Posterior vena cava (tissue), 2 donors: ENCODE data around the gene RNF166. TPM values are rescaled to one million over a fixed set of nuclear protein-coding genes. Genes with fewer than 3 reads are reported as not detected.

Experiments used
- DNase-seq: peaks from one replicate; pipeline ENCODE4 v3.0.0-alpha.2; 2020; ENCODE audit warnings: low spot score
- intact Hi-C, 2 donors: fragments of 100-400 bp; cut with DNase I; formaldehyde crosslinking; loops; one replicate each; pipeline versions ENCODE4 v1.14.1 to v1.14.2; 2022 to 2023
- total RNA-seq, 2 donors: library from RNA; stranded (reverse); fragmentation: NEBNext Ultra II Directional; extraction: Animal tissue kit (Norgen Biotek cat#: 25700); gene quantifications; one replicate each; pipeline ENCODE4 v1.2.1, GENCODE V29; 2021
- donor health status: DM: yes; HTN: yes; CAD: no.
- donor health status: DM: yes; HTN: yes; CAD: no.

Gene RNF166
- total RNA-seq, 2 donors from 2014 or later = 16.8 to 19.0 TPM

DNA sequence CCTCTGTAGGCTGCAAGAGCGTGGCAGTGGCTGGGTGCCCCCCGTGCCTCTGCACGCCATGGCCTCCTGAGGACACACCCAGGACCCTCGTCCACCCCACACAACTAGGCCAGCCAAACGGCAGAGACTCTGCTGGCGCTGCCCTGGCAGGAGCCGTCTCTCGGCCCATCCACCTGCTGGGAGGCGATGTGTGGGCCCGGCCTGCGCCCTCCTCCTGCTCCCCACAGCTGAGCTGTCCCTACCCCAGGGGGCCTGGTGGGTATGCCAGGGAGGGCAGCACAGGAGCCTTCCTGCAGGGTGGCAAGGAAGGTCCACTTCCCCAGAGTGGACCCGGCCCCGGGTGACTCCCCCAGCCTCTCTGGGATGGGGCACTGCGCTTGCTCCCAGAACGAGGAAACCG is 7.0 kb downstream of the RNF166 start:
- no peak for DNase-seq
- intact Hi-C loops = no loop called here

DNA sequence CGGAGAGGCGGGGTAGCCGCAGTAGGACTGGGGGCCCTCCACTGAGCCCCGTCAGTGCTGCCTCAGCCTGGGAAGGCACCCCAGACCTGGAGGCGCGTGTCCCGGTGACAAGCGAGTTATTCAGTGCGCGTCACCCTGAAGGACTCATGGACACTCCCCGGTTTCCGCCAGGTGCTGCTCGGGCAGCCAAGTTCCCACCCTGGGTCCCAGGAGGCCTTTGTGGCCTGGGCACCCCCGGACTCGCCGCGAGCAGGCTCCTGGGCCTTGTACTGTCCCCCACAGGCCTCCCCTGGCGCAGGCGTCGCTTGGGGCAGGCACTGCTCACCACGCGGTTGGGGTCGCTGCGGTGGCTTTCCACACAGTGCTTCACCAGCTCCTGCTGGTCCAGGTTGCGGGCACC is 7.6 kb downstream of the RNF166 start:
- intact Hi-C loops = no loop called here
- DNase-seq = no peak

DNA sequence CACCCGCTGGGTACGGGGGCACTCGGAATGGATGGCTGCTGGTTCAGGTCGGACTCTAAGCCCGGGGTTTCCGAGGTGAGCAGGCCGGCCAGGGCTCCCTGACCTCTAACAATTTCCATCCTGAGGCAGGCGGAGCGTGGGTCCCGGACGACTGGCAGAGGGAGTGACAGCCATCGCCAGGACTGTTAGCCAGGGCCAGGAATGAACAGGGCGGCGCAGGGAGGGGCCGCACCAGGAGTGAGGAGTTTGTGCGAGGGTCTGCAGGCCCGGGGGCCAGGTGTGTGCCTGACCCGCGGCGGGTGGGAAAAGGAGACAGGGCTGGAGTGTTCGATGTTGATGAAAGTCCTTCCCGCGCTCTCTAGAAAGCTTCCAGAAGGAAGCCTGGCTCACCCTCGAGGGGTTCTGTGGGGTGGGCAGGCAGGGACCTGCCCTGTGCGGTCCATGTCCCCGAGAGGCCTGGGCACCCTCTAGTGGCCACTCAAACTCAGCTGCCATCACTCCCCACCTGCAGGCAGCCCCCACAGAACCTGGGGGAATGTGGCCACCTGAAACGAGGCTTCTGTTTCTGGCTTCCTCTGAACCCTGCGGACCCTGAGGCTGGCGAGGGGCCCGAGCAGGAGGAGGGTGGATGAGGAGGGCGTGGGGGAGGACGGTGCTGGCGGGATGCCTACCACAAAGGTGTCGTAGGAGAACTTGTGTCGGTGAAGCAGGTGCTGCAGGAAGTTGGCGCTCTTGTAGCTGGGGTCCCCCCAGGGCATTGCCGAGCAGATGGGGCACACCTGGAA is 8.2 kb downstream of the RNF166 start:
- intact Hi-C loops = no loop called here
- DNase-seq = no peak

DNA sequence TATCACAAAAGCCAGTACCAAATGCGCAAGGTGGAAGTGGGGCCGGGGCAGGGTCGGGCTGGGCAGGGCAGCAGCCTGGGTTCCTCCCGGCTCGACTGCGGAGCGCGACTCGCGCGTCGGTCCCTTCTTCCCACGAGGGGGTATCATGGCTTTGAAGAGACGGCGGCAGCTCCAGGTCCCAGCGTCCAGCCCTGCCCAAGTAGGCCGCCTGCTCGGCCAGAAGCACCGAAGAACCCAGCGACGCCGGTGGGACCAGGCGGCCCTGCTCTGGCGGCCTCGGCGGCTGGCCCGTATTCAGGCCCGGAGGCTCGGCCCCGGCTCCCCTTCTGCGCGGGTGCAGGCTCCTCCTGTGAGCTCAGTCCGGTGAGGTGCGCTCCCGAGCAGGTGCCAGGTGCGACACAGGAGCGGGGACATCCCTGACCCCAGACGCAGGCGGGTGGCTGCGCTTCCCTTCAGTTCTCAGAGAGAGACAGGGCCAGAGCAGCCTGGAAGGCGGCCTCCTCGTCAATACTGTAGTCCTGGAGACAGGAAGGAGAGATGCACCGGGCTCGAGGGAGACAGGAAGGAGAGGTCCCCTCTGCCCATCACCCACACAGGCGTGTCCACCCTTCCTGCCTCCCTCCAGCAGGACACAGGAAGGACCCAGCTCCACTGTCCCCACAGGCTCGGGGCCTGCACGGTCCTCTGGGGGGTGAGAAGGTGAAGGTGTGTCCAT is 8.9 kb downstream of the RNF166 start:
- intact Hi-C loops = no loop called here
- DNase-seq = no peak

DNA sequence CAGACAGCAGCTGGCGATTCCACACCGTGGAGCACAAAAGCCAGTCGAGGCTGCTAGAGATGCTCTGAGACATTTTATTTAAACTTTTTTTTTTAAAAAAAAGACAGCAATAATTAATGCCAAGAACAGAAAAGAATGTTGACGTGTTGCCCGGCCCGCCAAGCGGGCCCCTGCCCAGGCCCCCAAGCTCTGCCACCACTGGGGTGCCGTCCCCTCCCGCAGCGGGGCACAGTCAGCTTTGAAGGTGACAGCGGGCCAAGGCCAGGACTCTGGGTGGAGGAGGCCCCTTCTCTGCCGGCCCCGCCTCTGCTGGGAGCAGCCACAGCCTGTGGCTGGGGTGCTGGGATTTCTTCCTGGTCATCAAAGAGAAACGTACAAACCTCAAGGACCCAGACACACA is 9.8 kb downstream of the RNF166 start:
- intact Hi-C loops = no loop called here
- DNase-seq = no peak

DNA sequence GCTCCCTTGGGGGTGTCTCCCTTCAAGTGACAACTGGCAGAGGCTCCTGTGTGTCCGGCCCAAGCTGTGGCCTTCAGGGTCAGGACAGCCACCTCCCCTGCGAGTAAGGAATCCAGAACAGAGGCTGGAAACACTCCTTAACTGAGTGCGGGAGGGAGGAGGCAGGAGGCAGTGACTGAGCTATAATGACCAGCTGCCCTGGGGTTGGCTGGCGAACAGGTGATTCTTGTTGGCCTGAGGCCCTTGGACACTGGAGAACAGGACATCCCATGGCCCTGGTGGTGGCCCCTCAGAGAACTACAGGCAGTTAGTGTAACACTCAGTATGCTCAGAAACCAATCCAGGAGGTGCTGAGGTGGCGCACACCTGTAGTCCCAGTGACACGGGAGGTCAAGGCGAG is 10.5 kb downstream of the RNF166 start:
- DNase-seq = no peak
- intact Hi-C loops = no loop called here

DNA sequence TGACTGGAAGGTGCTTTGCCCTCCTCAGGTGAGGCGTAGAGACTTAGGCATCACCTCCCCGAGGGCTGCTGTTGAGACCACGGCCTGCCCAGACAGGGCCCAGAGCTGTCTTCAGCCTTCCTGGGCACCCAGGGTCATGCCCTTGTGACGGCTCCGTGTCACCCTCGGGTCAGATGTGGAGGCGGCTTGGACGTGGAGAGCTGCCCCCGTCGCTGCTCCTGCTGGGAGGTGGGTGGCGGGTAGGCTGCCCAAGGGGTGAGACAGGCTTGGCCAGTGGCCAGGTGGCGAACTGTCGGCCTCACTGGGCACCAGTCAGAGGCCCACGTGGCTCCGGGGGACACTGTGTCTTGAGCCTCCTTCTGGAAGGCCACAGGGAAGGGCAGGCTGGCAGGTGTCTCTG is 11.0 kb downstream of the RNF166 start:
- no peak for DNase-seq
- intact Hi-C loops = no loop called here

DNA sequence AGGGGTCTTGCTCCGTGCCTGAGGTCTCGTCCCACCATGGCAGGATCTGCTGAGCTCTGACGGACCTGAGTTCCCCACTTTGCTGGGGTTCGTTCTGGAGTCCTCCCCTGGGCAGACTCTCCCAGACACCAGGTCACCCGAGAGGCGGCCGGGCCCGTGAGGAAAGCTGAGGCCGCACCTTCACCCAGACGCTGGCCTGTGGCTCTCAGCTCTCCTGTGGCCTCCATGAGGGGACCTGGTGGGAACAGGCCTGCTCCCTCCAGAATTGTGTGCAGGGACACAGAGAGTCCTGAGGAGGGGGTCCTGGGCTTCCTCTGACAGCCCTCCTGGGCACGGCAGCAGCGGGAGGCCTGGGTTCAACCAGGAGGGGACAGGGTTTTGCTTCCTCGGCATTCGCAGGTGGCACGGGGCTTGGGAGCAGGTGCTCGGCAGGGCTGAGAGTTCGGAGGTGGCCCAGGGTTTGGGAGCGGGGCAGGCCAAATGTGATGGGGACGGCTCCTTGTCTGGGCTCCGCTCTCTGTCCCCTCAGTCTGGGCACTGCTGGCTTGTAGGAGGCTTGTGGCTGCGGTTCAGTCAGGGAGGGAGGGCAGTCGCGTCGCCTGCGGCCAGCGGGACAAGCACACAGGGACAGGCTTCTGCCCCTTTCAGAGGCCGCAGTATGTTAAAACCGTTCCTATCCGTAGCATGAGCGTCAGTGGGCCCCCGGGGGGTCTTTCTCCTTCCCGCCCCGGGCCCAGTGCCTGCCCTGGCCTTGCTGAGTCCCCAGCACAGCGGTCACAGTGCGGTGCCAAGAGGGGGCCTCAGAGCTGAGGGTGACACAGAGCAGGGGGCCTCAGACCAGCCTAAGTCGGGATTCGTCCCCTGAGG is 11.8 kb downstream of the RNF166 start:
- no peak for DNase-seq
- intact Hi-C loops = no loop called here

DNA sequence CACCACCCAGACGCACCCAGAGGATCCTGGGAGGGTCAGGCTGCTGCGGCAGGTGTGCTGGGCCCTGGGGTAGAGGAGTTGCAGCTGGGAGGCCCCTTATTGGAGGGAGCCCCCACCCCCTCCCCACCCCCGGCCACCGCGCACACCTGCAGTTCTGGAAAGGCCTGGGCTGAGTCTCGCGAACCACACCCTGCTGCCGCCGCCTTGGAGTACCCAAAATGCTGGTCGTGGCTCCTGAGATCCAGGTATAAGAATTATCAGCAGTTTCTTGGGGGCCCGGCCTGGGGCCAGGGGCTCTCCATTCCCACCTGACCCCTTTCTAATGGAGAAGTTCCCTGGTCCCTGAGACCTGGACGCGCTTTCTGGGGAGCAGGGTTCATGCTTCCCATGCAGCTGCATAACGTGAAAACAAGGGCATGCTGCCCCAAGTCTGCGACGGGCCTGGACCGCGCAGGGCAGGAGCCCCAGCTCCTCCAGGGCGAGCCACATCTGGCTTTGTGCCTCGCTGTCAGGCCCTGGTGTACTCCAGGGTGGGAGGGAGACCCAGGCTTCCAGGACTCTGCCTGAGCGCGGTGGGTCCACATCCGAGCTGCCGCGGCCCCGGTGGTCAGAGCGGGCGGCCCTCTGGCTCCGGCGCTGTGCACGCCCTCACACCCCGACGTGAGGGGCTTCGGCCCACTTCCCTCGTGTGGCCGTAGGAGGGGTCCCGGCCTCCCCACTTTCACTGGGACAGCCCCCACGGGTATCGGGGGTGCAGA is 12.6 kb downstream of the RNF166 start:
- intact Hi-C loops = no loop called here

DNA sequence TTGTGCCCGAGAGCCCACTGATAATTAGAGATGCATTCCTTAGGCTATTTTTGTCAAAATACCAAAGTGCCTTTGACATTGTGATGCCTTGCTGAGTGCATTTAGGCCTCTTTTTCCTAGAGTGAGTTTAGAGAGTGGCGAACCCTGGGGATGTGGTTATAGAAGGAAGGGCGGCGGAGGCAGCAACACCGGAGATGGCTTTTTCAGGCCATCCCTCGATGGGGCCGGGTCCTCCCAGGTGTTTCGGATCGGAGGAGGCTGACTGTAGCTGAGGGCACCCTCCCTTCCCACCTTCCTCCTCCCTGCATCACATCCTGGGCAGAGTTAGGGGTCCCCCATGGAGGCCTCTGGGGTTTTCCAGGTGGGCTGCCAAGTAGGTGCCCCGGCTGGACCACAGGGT is 13.3 kb downstream of the RNF166 start:
- intact Hi-C loops = no loop called here
- no peak for DNase-seq

More for the DNA sequence above, 12.6 kb downstream of the RNF166 start:
- DNase-seq = no peak

DNA sequence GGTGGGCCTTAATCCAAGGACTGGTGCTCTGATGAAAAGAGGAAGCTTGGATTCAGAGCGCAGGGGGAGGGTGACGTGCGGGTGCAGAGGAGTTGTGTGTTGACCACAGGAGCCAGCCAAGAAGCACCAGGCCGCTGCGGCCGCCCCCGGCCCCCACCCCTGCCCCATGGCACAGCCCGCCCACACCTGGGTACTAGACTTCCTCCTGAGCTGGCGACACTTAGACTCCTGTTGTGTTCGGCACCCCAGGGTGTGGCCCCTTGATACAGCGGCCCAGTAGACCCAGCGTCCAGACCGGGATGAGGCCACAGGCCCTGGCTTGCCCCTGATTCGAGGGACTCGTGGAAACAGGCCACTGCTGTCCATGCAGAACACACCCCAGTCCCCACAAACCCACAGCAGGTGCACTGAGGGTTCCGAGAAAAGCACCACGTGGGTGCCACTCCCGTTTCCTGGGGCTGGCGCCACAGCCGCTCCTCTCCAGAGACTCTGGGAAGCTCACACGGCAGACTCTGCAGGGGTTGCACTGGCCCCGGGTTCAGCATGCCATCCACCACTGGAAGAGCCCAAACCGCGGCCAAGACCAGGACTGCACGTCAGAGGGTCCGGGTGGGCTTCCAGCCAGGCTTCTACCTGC is 14.2 kb downstream of the RNF166 start:
- intact Hi-C loops = no loop called here
- DNase-seq = no peak

DNA sequence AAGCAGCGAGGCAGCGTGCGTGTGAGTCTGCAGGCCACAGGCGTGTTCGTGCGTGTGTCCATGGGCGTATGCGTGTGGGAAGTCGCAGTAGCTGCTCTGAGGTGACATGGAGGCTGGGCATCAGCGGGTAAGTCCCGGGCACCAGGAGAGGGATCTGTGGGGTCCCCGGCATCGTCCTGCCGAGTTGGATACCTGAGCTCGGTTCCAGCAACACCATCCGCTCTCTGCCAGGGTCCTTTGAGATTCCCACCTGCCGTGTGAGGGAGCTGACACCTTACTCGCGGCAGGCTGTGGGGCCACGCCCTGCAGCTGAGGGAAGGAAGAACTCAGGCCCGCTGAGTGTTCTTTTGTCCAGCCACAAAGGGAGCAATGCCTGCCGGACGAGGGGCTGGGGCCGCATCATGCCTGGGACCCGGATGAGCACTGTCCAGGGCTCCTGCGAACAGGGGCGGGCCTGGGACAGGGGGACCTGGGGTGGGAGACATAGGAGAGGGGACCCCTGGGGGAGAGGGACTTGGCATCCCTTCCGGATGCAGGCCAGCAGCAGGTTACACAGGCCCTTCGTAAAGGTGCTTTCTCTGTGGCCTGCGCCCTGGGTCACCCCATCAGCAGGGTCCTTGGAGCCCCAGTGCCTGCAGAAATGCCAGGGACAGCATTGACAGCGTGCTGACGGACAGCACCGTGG is 14.9 kb downstream of the RNF166 start:
- intact Hi-C loops = no loop called here
- no peak for DNase-seq

DNA sequence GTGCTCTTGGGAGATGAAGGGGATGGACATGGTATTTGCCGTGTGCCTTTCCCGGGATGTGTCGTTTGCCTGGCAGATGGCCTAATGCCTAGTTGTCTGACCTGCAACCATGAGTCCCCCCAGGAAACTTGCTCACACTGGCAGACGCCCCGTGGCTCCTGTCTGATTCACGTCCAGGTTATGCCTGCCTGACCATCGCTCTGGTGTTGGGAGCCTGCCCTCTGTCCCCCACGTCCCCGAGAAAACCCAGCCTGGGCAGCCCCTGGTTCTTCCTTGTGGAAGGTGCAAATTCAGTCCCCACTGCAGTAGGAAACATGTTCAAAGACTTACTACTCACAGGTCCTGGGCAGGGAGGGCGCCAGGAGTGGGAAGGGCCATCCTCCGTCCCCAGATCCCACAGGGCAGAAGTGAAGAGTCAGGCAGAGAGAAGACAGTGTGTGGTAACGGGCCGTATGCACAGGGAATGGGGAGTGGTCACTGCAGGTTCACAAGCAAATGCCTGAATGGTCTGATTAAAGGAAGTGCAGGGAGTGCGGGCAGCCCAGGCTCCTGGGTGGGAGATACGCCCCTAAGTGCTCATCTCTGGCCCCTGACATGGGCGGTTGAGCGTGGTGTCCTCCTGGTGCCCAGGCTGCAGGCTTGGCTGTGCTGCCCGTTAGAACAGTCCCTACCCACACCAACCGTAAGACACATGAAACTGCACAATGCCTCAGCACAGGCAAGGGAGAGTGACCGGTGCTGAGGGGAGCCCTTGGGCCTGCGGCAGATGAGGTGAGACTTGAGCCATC is 15.7 kb downstream of the RNF166 start:
- intact Hi-C loops = no loop called here
- no peak for DNase-seq

DNA sequence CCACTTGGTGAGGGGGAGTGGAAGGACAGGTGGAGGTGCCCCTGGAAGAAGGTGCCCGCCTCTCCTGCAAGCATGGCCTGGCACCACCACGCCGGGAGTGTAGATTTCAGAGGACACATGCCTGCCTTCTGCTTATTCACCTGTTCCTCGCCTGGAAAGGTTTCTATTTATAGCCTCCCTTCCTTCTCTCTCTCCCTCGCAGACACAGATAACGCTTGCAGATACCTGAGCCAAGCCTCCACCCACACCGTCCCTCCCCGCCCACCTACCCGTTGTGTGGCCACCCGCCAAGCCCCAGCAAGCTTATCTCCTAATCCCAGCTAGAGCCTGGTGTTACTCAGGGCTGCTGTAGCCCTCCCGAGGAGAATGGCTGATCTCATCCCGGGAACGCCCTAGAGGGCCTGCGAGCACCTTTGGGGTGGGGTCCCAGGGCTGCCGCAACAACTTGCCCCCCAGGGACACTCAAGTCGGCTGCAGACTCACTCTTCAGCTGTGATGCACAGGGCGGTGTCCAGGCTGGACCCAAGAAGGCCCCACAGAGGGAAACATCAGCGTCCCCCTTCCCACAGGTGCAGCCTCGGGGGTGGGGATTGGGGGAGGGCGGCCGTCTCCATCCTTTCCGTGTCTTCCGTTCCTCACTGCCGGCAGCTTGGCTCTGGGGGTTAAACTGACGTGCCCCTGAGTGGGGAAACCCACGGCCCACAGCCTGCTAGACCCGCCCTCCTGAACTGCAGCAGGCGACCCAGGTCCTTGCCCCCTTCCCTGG is 18.0 kb downstream of the RNF166 start:
- intact Hi-C loops = no loop called here

DNA sequence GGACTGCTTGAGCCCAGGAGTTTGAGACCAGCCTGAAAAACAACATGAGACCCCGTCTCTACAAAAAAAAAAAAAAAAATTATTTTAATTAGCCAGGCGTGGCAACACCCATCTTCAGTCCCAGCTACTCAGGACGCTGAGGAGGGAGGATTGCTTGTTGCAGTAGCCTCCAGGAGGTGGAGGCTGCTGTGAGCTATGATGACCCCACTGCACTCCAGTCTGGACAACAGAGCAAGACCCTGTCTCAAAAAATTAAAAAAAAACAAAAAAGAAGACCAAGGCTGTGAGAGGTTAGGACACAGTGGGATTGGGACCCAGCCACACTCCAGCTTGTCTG is 18.6 kb downstream of the RNF166 start:
- no peak for DNase-seq
- intact Hi-C loops = no loop called here

More for the DNA sequence above, 18.0 kb downstream of the RNF166 start:
- DNase-seq = no peak

DNA sequence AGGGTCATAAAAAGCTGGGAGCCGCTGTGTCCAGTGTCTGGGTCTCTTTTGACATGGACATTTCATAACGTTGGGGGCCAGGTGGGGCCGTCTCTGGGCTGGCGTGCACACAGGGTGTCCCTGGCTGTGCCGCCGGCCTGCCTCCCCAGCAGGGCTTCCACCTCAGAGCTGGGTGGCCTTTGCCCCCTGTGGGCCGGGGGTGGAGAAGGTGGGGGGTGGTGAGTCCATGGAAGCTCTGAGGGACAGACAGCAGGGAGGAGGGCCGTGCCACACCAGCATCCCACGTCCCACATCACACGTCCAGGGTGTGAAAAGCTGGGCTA is 19.0 kb downstream of the RNF166 start:
- no peak for DNase-seq
- intact Hi-C loops = no loop called here
